NT2/D1 (cell line): ENCODE results near the gene RHOV.

Experiments
- DNase-seq: peaks from one replicate; pipeline ENCODE4 v3.0.0-alpha.2; 2011; ENCODE audit warnings: low read depth, low spot score
- H3K27me3 ChIP-seq: 2 replicates; pipeline ENCODE4 v1.6.0; 2011; ENCODE audit warnings: mild to moderate bottlenecking; ENCODE audit not compliant: insufficient read length, insufficient read depth
- H3K36me3 ChIP-seq: 2 replicates; pipeline ENCODE4 v1.6.1; 2011; ENCODE audit warnings: mild to moderate bottlenecking, low read length, mixed read lengths; ENCODE audit not compliant: insufficient read depth, insufficient read length
- H3K4me1 ChIP-seq: 2 replicates; pipeline ENCODE4 v1.5.1; 2011; ENCODE audit not compliant: insufficient read depth, insufficient read length
- H3K4me3 ChIP-seq: 2 replicates; pipeline ENCODE4 v1.5.1; 2011; ENCODE audit warnings: low read depth; ENCODE audit not compliant: insufficient read length
- H3K9ac ChIP-seq: 2 replicates; pipeline ENCODE4 v1.6.0; 2011; ENCODE audit warnings: low read depth; ENCODE audit not compliant: insufficient read length
- H3K9me3 ChIP-seq: 2 replicates; pipeline ENCODE4 v1.5.1; 2011; ENCODE audit warnings: mild to moderate bottlenecking, low read length; ENCODE audit not compliant: insufficient read depth
- SUZ12 ChIP-seq: IDR thresholded peaks from 2 replicates; pipeline ENCODE4 v1.6.1; 2011; ENCODE audit not compliant: insufficient read length, insufficient read depth; ENCODE audit errors: extremely low read depth
- YY1 ChIP-seq: IDR thresholded peaks from 2 replicates; pipeline ENCODE4 v1.6.1; 2011; ENCODE audit not compliant: insufficient read length, insufficient read depth
- ZNF274 ChIP-seq: IDR thresholded peaks from 2 replicates; pipeline ENCODE4 v1.6.1; 2011; ENCODE audit warnings: mild to moderate bottlenecking, low read depth, low read length

Gene RHOV

DNA sequence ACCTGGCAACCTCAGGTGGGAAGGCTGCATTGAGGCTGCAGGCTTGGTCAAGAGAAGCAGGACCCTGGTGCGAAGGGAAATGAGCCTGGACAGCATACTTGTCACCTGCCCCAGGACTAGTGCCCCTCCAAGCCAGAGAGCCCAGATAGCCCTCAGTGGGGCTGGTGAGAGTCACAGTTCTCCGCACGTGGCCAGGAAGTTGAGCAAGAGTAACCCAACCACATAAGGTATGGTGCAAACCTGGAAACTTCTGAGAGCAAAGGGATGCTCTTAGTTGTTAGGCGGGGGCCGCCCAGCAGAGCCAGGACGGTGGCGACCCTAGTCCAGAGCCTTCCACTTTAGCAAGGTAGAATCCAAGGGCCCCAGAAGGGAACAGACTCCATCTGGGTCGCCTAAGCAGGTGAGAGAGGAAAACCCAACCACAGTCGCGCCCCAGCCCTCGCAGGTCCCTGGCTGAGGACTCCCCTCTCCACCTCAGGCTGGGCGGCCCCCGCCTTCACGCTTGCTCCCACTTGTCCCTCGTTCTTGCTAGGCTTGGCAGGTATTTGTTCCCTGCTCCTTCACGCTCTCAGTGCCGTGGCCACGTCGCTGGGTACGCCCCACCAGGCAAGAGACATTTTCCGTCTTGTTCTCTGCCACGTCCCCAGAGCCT lies 19.1 kb upstream of the RHOV start:
- TF ChIP-seq ZNF274: no peak
- TF ChIP-seq SUZ12: no peak

DNA sequence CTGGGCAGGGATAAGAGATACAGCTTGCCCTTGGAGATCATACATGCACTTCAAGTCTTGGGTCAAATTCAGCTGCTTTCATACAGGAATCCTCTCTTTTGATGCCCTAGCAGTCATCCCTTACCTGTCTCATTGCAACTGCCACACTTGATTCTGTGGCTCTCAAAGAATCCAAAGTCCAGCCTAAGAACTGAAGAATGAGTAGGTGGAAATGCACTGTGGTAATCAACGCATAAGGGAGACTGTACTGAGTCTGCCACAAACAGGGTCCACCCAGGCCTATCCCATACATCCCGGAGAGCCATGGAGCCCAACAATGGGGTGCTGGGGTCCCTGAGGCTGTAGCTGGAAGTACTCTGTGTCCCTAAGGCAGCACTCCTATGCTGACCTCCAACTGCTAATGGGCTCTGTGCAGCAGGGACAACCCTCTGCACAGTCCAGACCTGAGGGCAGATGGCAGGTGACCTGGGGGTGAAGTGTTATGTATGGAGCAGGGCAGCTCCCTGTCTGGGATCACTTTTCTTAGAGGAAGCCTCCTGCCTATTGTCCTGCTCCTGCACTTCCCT lies 18.5 kb upstream of the RHOV start:
- TF ChIP-seq YY1: no peak
- Histone ChIP-seq H3K9ac (no peak overlapping the region), H3K4me1 (peaks cover 4% of the 10 kb centered on the region), H3K9me3 (no peaks in the 10 kb centered on the region), H3K27me3 (peaks cover 12% of the 10 kb centered on the region), H3K36me3 (peaks cover 19% of the 10 kb centered on the region), H3K4me3 (no peak overlapping the region)
- DNase-seq: no peak

More for the DNA sequence above, 19.1 kb upstream of the RHOV start:
- no peak for DNase-seq
- Histone ChIP-seq H3K36me3 (peaks cover 21% of the 10 kb centered on the region), H3K9ac (no peak overlapping the region), H3K4me1 (peaks cover 4% of the 10 kb centered on the region), H3K27me3 (peaks cover 12% of the 10 kb centered on the region), H3K4me3 (no peak overlapping the region), H3K9me3 (no peaks in the 10 kb centered on the region)

DNA sequence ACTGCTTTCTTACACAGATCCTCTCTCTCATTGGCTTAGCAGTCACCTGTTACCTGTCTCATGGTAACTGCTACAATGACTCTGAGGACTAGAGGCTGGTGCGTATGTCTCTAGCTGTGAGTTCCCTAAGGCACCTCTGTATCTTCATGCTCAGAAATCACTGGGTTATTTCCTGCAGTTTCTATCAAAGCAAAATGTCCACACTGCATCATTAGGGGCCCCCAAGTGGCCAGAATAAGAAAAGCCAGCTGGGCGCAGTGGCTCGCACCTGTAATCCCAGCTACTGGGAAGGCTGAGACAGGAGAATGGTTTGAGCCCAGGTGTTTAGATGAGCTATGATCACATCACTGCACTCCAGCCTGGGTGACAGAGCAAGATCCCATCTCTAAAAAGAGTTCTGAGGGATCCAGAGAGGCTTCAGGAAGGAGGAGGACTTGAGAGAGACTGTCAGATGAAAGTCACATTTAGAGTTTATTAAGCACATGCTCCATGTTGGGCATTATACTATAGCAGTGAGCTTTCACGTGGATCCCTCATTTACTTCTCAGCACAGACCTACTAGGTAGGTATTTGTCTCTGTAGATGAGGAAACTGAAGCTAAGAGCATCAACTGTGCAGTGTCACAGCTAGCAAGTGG lies 17.9 kb upstream of the RHOV start:
- no peak for DNase-seq
- Histone ChIP-seq H3K27me3 (peaks cover 12% of the 10 kb centered on the region), H3K4me1 (peaks cover 4% of the 10 kb centered on the region), H3K4me3 (no peak overlapping the region), H3K9ac (no peak overlapping the region), H3K36me3 (peaks cover 14% of the 10 kb centered on the region), H3K9me3 (no peaks in the 10 kb centered on the region)
- TF ChIP-seq ZNF274: no peak
- no peak for TF ChIP-seq SUZ12
- TF ChIP-seq YY1: no peak

DNA sequence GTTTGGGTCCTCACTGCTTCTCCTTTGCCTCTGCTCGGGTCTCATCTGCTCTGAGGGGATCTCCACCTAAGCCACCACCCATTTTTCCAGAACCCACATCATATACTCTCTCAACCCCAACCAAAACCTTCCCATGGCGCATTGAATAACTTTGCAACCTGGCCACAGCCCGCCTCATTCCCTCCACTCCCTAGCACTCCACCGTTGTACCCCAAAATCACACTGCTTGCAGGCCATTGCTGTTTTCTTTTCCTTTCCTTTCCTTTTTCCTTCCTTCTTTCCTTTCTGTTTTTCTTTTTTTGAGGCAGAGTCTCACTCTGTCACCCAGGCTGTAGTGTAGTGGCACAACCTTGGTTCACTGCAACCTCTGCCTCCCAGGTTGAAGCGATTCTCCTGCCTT lies 17.1 kb upstream of the RHOV start:
- peaks cover 7% of the 10 kb centered on the region for H3K36me3 ChIP-seq
- TF ChIP-seq ZNF274 (no peak), SUZ12 (no peak), YY1 (no peak)
- H3K9ac ChIP-seq: no peak overlapping the region
- peaks cover 4% of the 10 kb centered on the region for H3K4me1 ChIP-seq
- H3K9me3 ChIP-seq: no peaks in the 10 kb centered on the region
- H3K4me3 ChIP-seq: no peak overlapping the region
- peaks cover 12% of the 10 kb centered on the region for H3K27me3 ChIP-seq
- no peak for DNase-seq

DNA sequence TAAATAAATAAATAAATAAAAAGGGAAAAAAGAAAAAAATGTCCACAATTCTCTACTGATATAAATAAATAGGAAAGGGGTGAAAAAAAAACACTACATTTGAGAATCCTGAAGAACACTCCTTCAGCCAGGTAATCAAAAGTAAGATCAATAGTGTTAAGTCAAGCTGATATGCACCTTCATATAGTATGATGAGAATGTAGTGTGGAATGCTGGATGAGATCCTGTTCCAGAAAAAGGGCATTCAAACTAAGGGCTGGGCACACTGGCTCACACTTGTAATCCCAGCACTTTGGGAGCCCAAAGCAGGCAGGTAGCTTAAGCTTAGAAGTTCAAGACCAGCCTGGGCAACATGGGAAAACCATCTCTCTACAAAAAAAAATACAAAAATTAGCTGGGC lies 15.1 kb upstream of the RHOV start:
- Histone ChIP-seq H3K4me3 (no peak overlapping the region), H3K4me1 (peaks cover 4% of the 10 kb centered on the region), H3K9ac (no peak overlapping the region), H3K36me3 (no peaks in the 10 kb centered on the region), H3K27me3 (peaks cover 12% of the 10 kb centered on the region), H3K9me3 (no peaks in the 10 kb centered on the region)
- no peak for TF ChIP-seq SUZ12
- no peak for TF ChIP-seq ZNF274
- no peak for TF ChIP-seq YY1
- no peak for DNase-seq

DNA sequence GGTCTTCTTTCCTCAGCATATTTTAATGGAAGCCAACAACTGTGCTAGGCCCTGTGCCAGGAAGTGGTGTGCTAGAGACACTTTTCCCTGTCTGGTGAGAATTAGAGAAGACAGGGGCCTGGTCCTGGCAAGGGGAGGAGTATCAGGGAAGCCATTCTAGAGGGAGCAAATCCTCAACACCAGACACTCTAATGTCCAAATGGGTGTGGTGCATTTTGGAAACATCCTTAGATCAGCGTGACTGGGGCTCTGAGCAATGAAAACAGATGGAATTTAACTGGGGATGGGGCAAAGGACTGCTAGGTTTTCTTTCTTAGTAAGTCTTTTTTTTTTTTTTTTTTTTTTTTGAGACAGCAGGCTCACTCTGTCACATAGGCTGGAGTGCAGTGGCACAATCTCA lies 12.6 kb upstream of the RHOV start:
- H3K4me1 ChIP-seq: no peaks in the 10 kb centered on the region
- H3K4me3 ChIP-seq: no peak overlapping the region
- TF ChIP-seq SUZ12: no peak
- TF ChIP-seq YY1: no peak
- TF ChIP-seq ZNF274: no peak
- no peak for DNase-seq
- no peaks in the 10 kb centered on the region for H3K27me3 ChIP-seq
- no peaks in the 10 kb centered on the region; the same call in 1 of the 2 replicates for H3K9me3 ChIP-seq
- no peaks in the 10 kb centered on the region for H3K36me3 ChIP-seq
- H3K9ac ChIP-seq: no peak overlapping the region

DNA sequence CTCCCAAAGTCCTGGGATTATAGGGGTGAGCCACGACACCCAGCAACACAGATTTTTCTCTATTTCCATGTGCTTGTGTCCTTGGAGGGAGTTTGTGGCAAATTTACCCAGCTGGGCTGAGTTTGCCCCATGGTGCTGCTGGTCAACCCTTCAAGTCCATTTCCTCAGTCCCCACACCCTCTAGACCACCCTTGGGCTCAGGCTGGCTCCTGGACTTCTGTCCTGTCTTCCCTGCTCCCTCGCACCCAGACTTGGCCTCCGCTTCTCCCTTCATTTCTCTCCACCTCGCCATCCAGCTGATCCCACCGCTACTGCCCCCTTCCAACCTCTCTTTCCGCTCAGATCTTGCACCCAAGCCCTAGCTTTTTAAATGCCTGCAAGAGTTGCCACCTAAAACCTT lies 7.3 kb upstream of the RHOV start:
- Histone ChIP-seq H3K4me3 (no peak overlapping the region), H3K36me3 (no peaks in the 10 kb centered on the region), H3K27me3 (no peaks in the 10 kb centered on the region), H3K4me1 (no peaks in the 10 kb centered on the region), H3K9ac (no peak overlapping the region), H3K9me3 (no peaks in the 10 kb centered on the region; the same call in 1 of the 2 replicates)
- TF ChIP-seq SUZ12 (no peak), YY1 (no peak), ZNF274 (no peak)
- DNase-seq: no peak
